Trophoblast cell (in vitro differentiated cells and primary cell): ENCODE results near the gene PLS3. TPM values are rescaled to one million over a fixed set of nuclear protein-coding genes. Genes with fewer than 3 reads are reported as not detected.

Experiments
- DNase-seq, 2 donors: peaks; one replicate each; pipeline ENCODE4 v3.0.0-alpha.2; 2016
- H2AFZ ChIP-seq: 2 replicates; pipeline ENCODE4 v1.6.1; 2013; ENCODE audit warnings: low read length, moderate library complexity, mild to moderate bottlenecking; ENCODE audit not compliant: insufficient read depth, poor library complexity
- H2AK5ac ChIP-seq: 2 replicates; pipeline ENCODE4 v1.6.1; 2013; ENCODE audit warnings: mild to moderate bottlenecking, low read length
- H2BK120ac ChIP-seq: 2 replicates; pipeline ENCODE4 v1.6.1; 2013; ENCODE audit warnings: low read length, mild to moderate bottlenecking, moderate library complexity; ENCODE audit not compliant: insufficient read depth, poor library complexity
- H2BK12ac ChIP-seq: 2 replicates; pipeline ENCODE4 v1.6.1; 2013; ENCODE audit warnings: mild to moderate bottlenecking, low read length, moderate library complexity
- H2BK5ac ChIP-seq: 2 replicates; pipeline ENCODE4 v1.6.1; 2013; ENCODE audit warnings: low read length, low read depth, moderate library complexity, mild to moderate bottlenecking; ENCODE audit not compliant: poor library complexity
- H3K14ac ChIP-seq: 2 replicates; pipeline ENCODE4 v1.6.1; 2013; ENCODE audit warnings: mild to moderate bottlenecking, low read length
- H3K18ac ChIP-seq: 2 replicates; pipeline ENCODE4 v1.6.1; 2013; ENCODE audit warnings: mild to moderate bottlenecking, low read length
- H3K23ac ChIP-seq: 2 replicates; pipeline ENCODE4 v1.6.1; 2013; ENCODE audit warnings: low read length
- H3K27ac ChIP-seq: 2 replicates; pipeline ENCODE4 v1.5.1; 2013; ENCODE audit warnings: low read depth, mild to moderate bottlenecking, inconsistent platforms, low read length, moderate library complexity
- H3K27me3 ChIP-seq: 2 replicates; pipeline ENCODE4 v1.6.1; 2013; ENCODE audit warnings: inconsistent platforms, mild to moderate bottlenecking, low read length, moderate library complexity; ENCODE audit not compliant: insufficient read depth
- H3K36me3 ChIP-seq, 2 experiments: 1 replicate in 1 of 2; 2 replicates in 1 of 2; pipeline ENCODE4 v1.6.1; 2013; ENCODE audit warnings: low read length in 2 of 2, mild to moderate bottlenecking in 2 of 2, moderate library complexity in 1 of 2; ENCODE audit not compliant: insufficient read depth in 2 of 2, control insufficient read depth in 1 of 2
- H3K4ac ChIP-seq: 2 replicates; pipeline ENCODE4 v1.6.1; 2013; ENCODE audit warnings: low read depth, mild to moderate bottlenecking, low read length, moderate library complexity
- H3K4me1 ChIP-seq, 2 experiments: 1 replicate in 1 of 2; 2 replicates in 1 of 2; pipeline ENCODE4 v1.6.1; 2013; ENCODE audit warnings: low read length in 2 of 2, mild to moderate bottlenecking in 2 of 2, moderate library complexity in 1 of 2; ENCODE audit not compliant: insufficient read depth in 2 of 2, control insufficient read depth in 1 of 2
- H3K4me2 ChIP-seq: 2 replicates; pipeline ENCODE4 v1.6.1; 2013; ENCODE audit warnings: inconsistent platforms, mild to moderate bottlenecking, low read length, moderate library complexity
- H3K4me3 ChIP-seq: 2 replicates; pipeline ENCODE4 v1.5.1; 2013; ENCODE audit warnings: mild to moderate bottlenecking, low read depth, low read length, inconsistent platforms
- H3K79me1 ChIP-seq: one replicate; pipeline ENCODE4 v1.6.1; 2013; ENCODE audit warnings: low read length
- H3K79me2 ChIP-seq: 2 replicates; pipeline ENCODE4 v1.6.1; 2013; ENCODE audit warnings: low read length, mild to moderate bottlenecking; ENCODE audit not compliant: control insufficient read depth, insufficient read depth, poor library complexity
- H3K9ac ChIP-seq: 2 replicates; pipeline ENCODE4 v1.6.1; 2013; ENCODE audit warnings: mild to moderate bottlenecking, low read length
- H3K9me3 ChIP-seq: 2 replicates; pipeline ENCODE4 v1.6.1; 2013; ENCODE audit warnings: low read depth, mild to moderate bottlenecking, control low read depth, inconsistent platforms, low read length; ENCODE audit not compliant: insufficient read depth
- H4K12ac ChIP-seq: 2 replicates; pipeline ENCODE4 v1.6.1; 2013; ENCODE audit warnings: low read depth, mild to moderate bottlenecking, low read length, moderate library complexity
- H4K8ac ChIP-seq: 2 replicates; pipeline ENCODE4 v1.6.1; 2013; ENCODE audit warnings: low read depth, mild to moderate bottlenecking, low read length, moderate library complexity
- H4K91ac ChIP-seq: one replicate; pipeline ENCODE4 v1.6.1; 2013; ENCODE audit warnings: low read depth, mild to moderate bottlenecking, low read length, moderate library complexity
- WGBS: extraction: QIAGEN DNeasy Blood & Tissue Kit; methylation state at CpG from one replicate; pipeline ENCODE4 v1.1.7; 2013; ENCODE audit warnings: missing lambda C conversion rate; ENCODE audit not compliant: insufficient read length, insufficient coverage; ENCODE audit errors: extremely low coverage; 5-methylcytosine and 5-hydroxymethylcytosine counted together
- polyA plus RNA-seq: library from polyadenylated mRNA; stranded (reverse); fragments of 200-250 nt; gene quantifications from 2 replicates; pipeline ENCODE4 v1.2.3, GENCODE V29; 2013

PLS3 gene
- 140 and 145 TPM in 2 replicates for polyA plus RNA-seq

DNA sequence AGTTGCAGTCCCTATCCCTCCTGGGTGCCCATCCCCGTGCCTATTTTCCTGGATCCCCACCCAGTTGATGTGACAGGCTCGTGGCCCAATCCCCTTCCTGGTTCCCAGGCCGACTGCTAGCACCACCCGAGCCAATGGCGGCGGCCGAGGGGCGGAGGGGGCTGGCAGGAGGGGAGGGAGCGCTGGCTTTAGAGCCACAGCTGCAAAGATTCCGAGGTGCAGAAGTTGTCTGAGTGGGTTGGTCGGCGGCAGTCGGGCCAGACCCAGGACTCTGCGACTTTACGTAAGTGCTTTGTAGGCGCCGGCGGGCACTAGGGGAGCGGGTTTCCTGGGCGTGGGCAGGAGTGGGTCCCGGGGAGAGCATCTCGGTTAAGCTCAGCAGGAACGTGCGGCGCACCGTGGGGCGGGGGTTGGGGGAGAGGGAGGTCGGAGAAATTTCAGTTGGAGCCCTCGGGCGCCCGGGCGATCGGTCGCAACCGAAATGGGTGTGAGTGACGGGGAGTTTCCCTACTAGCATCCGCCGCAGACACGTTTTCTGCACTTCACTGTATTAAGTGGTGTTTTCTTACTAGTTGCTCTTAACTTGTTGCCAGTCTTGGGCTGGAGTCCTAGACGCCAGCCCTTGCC, at the start of gene PLS3:
Gene PLS3, plus strand, starts transcription at position 197 of the 627 bp plus-strand sequence. CDS start 49,077 bp downstream, outside the sequence.
- Histone ChIP-seq H3K9me3 (no peaks in the 10 kb centered on the region), H4K91ac (peak within 1 kb of the TSS; percentile 96), H3K14ac (peak within 1 kb of the TSS; percentile 68), H3K23ac (no peak within 1 kb of the TSS), H3K27me3 (no peaks in the 10 kb centered on the region), H2BK12ac (peak within 1 kb of the TSS; percentile 53), H3K79me1 (peaks cover 14% of the 10 kb centered on the region), H4K12ac (peak within 1 kb of the TSS; percentile 27), H3K18ac (peak within 1 kb of the TSS; percentile 76), H2AK5ac (peak within 1 kb of the TSS; percentile 15), H3K4me1 (peaks cover 3 to 7% of the 10 kb centered on the region in 2 experiments), H3K4me3 (peak within 1 kb of the TSS; percentile 92), H2AFZ (peak within 1 kb of the TSS; percentile 75), H2BK120ac (peak within 1 kb of the TSS; percentile 76), H2BK5ac (peak within 1 kb of the TSS; percentile 67), H3K4ac (peak within 1 kb of the TSS; percentile 99), H4K8ac (peak within 1 kb of the TSS; percentile 85), H3K4me2 (peak within 1 kb of the TSS; percentile 74), H3K79me2 (peaks cover 12% of the 10 kb centered on the region), H3K36me3 (no peaks in the 10 kb centered on the region), H3K9ac (peak within 1 kb of the TSS; percentile 50), H3K27ac (peak within 1 kb of the TSS; percentile 93)
- peak; percentile 28 to 49 for DNase-seq
- no CpG with 5 or more reads among the region's 40 CpGs for whole genome bisulfite sequencing

- Histone ChIP-seq H3K36me3 (no peaks in the 10 kb centered on the region), H2BK5ac (no peak overlapping the region), H3K4me2 (no peak overlapping the region), H2AK5ac (no peak overlapping the region), H4K91ac (no peak overlapping the region), H3K9me3 (no peaks in the 10 kb centered on the region), H3K27ac (no peak overlapping the region), H3K18ac (no peak overlapping the region), H4K8ac (no peak overlapping the region), H3K23ac (no peak overlapping the region), H3K4me3 (no peak overlapping the region), H3K79me2 (no peaks in the 10 kb centered on the region), H3K79me1 (no peaks in the 10 kb centered on the region), H2BK120ac (no peak overlapping the region), H2BK12ac (no peak overlapping the region), H2AFZ (no peak overlapping the region), H3K4me1 (no peaks in the 10 kb centered on the region), H3K27me3 (no peaks in the 10 kb centered on the region), H3K4ac (no peak overlapping the region), H4K12ac (no peak overlapping the region), H3K14ac (no peak overlapping the region), H3K9ac (no peak overlapping the region)
- no CpG with 5 or more reads among the region's 2 CpGs for WGBS
- DNase-seq: no peak
These were observed 42.9 kb upstream of the PLS3 start for GRCh38 chrX:115518113-115518512.

GRCh38 chrX:115521741-115522140, 39.2 kb upstream of the PLS3 start:
- no peak overlapping the region for H3K14ac ChIP-seq
- no peak overlapping the region for H3K27ac ChIP-seq
- no peak overlapping the region for H2BK12ac ChIP-seq
- H2AK5ac ChIP-seq: no peak overlapping the region
- no peak overlapping the region for H2BK5ac ChIP-seq
- H2AFZ ChIP-seq: no peak overlapping the region
- H3K23ac ChIP-seq: no peak overlapping the region
- no peak overlapping the region for H3K9ac ChIP-seq
- H4K8ac ChIP-seq: no peak overlapping the region
- H3K4me1 ChIP-seq: no peaks in the 10 kb centered on the region
- no peak overlapping the region for H2BK120ac ChIP-seq
- no peak overlapping the region for H3K4ac ChIP-seq
- no peak overlapping the region for H3K4me2 ChIP-seq
- no peak for DNase-seq
- H3K79me1 ChIP-seq: no peaks in the 10 kb centered on the region
- no peaks in the 10 kb centered on the region for H3K79me2 ChIP-seq
- no peaks in the 10 kb centered on the region for H3K27me3 ChIP-seq
- no peak overlapping the region for H3K18ac ChIP-seq
- no CpG with 5 or more reads among the region's 1 CpG for WGBS
- no peaks in the 10 kb centered on the region for H3K36me3 ChIP-seq
- H4K12ac ChIP-seq: no peak overlapping the region
- H3K4me3 ChIP-seq: no peak overlapping the region
- no peaks in the 10 kb centered on the region for H3K9me3 ChIP-seq
- H4K91ac ChIP-seq: no peak overlapping the region

- H3K14ac ChIP-seq: no peak overlapping the region
These were observed 38.0 kb upstream of the PLS3 start for GRCh38 chrX:115522952-115523351.

More at GRCh38 chrX:115522952-115523351, 38.0 kb upstream of the PLS3 start:
- H3K9ac ChIP-seq: no peak overlapping the region
- H3K79me2 ChIP-seq: no peaks in the 10 kb centered on the region
- H2AFZ ChIP-seq: no peak overlapping the region
- no peaks in the 10 kb centered on the region for H3K79me1 ChIP-seq
- no peak for DNase-seq
- H2AK5ac ChIP-seq: no peak overlapping the region
- no peak overlapping the region for H3K27ac ChIP-seq
- H4K8ac ChIP-seq: no peak overlapping the region
- H3K27me3 ChIP-seq: no peaks in the 10 kb centered on the region
- no peak overlapping the region for H2BK120ac ChIP-seq
- no peak overlapping the region for H4K12ac ChIP-seq
- no peak overlapping the region for H3K23ac ChIP-seq
- H3K18ac ChIP-seq: no peak overlapping the region
- no peak overlapping the region for H3K4me3 ChIP-seq
- no peak overlapping the region for H4K91ac ChIP-seq
- H3K4me1 ChIP-seq: no peaks in the 10 kb centered on the region
- no peak overlapping the region for H3K4ac ChIP-seq
- no peaks in the 10 kb centered on the region for H3K36me3 ChIP-seq
- no peaks in the 10 kb centered on the region for H3K9me3 ChIP-seq
- H2BK12ac ChIP-seq: no peak overlapping the region
- no peak overlapping the region for H2BK5ac ChIP-seq
- H3K4me2 ChIP-seq: no peak overlapping the region
